HG03378 (cell line): Measurements from ENCODE around the gene ZNF462.
"Not testable (repeated sequence)": the region's sequence is repeated elsewhere in the genome, so short reads cannot be mapped to it uniquely, and the experiment has no call there.

Experiments
- ATAC-seq: cut with Tn5 transposase; IDR thresholded peaks from one replicate; pipeline ENCODE4 v1.9.1; 2021; ENCODE audit warnings: mild to moderate bottlenecking, moderate library complexity; ENCODE audit not compliant: unreplicated experiment

Gene ZNF462, protein sequence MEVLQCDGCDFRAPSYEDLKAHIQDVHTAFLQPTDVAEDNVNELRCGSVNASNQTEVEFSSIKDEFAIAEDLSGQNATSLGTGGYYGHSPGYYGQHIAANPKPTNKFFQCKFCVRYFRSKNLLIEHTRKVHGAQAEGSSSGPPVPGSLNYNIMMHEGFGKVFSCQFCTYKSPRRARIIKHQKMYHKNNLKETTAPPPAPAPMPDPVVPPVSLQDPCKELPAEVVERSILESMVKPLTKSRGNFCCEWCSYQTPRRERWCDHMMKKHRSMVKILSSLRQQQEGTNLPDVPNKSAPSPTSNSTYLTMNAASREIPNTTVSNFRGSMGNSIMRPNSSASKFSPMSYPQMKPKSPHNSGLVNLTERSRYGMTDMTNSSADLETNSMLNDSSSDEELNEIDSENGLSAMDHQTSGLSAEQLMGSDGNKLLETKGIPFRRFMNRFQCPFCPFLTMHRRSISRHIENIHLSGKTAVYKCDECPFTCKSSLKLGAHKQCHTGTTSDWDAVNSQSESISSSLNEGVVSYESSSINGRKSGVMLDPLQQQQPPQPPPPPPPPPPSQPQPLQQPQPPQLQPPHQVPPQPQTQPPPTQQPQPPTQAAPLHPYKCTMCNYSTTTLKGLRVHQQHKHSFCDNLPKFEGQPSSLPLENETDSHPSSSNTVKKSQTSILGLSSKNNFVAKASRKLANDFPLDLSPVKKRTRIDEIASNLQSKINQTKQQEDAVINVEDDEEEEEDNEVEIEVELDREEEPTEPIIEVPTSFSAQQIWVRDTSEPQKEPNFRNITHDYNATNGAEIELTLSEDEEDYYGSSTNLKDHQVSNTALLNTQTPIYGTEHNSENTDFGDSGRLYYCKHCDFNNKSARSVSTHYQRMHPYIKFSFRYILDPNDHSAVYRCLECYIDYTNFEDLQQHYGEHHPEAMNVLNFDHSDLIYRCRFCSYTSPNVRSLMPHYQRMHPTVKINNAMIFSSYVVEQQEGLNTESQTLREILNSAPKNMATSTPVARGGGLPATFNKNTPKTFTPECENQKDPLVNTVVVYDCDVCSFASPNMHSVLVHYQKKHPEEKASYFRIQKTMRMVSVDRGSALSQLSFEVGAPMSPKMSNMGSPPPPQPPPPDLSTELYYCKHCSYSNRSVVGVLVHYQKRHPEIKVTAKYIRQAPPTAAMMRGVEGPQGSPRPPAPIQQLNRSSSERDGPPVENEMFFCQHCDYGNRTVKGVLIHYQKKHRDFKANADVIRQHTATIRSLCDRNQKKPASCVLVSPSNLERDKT (N-terminal part only)

DNA sequence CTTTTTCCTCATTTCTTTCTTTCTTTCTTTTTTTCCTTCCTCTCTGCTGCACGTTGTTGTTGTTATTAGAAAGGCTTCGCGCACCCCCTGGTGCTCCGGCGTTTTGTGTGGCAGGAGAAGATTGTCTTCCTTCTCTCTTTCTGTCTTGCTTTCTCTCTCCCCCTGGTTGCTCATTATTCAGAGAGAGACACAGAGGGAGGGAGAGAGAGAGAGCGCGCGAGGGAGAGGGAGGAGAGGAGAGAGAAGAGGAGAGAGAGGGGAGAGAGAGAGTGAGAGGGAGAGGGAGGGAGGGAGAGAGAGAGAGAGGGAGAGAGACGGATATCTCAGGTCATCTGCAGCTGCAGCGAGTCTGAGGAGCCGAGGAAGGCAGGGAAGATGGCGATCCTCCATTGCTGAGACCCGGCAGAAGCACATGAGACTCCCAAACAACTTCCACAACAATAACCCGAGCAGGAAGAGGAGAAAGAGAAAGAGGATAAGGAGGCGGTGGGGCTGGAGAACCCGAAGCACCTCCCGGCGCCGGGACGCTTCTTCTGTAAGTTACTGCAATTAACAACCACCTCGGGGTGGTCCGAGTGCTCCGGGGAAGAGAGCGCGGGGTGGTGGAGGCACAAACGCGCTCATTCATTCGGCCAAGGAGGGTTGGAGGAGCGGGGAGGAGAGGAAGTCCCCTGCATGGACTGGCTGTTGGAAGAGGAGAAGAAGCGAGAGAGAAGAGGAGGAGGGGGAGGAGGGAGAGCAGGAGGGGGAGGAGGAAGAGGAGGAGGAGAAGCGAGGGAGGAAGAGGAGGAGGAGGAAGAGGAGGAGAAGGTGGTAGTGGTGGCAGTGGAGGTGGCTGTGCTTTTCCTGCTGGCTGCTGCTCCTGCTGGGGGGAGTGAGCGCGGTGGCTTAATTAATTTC is at the start of gene ZNF462:
Gene ZNF462 (plus strand): TSS at position 346 of the 900 bp plus-strand sequence. CDS start 60,218 bp downstream, outside the sequence.
- no peak for ATAC-seq

DNA sequence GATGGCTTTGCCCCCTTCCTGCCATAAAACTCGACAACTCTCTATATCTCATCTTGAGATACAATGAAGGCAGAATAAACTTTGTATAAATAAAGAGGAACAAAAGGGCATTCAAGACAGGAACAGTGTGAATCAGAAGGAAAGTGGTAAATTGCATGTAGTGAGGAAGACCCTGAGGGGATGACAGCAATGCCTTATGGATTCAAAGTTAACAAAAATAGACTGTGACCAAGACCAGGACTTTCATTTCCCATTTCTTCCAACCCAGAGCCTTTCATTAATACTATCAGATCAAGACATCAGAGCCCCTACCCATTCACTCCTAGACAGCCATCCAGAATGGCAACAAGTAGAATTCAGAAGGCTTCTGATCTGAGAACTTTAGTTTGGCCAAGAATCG is 46.4 kb upstream of the ZNF462 start:
- ATAC-seq = no peak

DNA sequence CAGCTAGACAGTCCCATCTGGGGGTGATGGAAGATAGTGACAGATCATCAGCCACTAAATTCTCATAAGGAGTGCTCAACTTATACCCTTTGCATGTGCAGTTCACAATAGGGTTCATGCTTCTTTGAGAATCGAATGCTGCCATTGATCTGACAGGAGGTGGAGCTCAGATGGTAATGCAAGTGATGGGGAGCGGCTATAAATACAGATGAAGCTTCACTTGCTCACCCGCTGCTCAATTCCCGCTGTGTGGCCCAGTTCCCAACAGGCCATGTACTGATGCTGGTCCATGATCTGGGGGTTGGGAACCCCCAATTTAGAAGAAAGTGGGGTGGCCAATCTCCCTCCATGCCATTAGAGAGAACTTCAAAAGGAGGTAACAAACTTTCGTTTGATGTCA is 44.9 kb upstream of the ZNF462 start:
- ATAC-seq = no peak

DNA sequence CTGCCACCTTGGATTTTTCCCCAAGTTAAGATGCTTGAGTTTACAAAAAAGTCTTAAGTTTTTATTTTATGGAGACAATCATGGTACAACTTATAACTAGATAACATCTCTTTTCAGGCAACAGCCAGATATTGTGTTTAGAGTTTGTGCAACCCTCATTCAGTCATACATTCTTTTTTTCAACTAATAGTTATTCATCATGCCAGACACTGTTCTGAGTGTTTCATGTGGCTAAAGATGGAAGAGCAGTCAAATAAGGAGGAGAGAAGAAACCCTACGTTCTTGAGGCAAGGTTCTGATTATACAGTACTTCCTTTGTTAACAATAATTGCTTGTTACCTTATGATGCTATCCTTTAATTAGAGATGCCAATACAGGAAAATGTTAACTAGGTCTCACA is 42.1 kb upstream of the ZNF462 start:
- ATAC-seq = no peak

DNA sequence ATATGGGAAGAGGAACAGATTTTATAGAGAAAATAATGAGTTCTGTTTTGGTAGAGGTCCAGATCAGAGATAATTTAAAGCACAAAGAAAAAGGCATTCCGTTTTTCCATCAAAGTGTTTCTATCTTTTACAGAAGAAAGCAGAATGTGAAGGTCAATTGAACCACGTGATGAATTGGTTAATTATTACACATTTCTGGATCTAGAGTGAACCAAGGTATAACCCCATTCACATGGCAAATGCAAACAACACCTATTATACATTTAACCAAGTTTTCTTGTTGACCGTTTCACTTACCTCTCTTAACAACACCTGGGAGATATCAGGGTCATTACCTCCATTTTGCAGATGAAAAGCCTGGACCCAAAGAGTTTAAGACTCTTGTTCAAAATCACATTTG is 34.9 kb upstream of the ZNF462 start:
- ATAC-seq = no peak

DNA sequence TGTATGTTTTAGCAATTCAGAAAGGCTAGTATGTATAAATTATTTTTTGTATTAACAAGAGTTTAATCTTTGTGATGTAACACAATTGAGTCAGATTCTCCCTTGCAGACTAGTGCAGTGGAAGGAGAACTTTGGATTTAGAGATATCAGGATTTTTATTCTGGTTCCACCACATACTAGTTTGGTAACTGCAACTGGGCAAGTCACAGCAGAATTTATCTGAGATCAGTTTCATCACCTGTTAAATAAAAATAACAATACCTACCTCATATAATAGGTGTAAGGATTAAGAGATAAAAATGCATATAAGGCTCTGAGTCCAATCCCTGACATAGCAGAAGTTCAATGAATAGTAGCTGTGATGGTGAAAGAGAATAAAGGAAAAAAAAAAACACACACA is 34.0 kb upstream of the ZNF462 start:
- no peak for ATAC-seq

DNA sequence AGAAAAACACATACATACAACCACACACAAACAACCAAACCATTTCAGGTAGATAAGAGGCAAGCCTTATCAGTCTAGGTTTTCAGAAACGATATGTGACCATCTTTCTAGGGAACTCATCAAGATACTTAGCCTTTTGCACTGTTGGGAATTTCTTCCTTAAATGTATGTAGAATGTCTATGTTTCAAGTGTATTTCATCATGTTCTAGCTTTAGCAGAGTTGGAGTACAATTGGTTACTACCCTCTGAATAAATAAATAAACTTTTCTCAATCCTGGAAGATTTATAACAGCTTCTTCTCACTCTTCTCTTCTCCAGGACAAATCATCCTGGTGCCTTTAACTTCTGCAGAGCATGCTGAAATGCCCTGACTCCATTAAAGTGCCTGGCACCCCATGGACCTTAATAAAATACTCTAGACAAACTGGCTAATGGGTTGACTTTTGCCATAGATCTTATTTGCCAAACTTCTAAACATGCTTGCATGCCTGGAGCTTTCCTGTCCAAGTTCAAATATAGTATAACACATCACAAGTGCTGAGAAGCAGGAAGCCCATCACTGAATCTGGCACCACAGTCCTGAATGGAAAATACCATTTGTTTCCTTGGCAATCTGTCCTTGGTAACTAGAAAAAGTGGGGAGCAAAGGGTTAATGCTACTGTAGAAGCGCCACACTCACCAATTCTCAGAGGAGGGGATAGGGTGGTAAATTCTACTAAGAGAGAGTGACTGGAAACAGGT is 33.1 kb upstream of the ZNF462 start:
- ATAC-seq = no peak

DNA sequence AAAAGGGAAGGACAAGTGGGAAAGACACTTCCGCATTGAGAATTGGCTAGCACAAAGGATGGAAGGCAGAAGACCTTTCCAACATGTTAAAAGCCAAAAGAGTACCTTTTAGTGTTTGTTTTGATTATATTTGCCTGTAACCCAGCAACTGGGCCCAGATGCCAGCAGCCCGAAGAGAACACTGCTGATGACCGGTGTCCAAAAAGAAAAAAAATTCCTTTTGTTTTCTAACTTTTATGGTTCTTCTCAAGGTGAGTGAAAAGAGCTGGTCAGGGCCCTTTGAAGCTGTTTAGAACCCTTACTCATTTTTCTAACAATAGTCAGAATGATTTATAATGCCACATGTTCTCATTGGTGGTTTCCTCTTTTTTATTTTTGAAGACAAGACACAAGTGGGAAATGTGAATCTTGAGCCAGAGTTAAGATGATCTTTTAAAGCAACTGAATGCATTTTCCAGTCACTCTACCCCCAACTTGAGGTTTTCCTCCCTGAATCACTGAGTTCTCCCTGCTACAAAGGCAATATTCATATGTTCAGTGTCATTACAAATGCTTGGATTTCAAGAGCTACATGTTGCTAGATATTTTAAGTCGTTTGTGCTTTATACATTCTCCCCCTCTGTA is 32.3 kb upstream of the ZNF462 start:
- no peak for ATAC-seq

DNA sequence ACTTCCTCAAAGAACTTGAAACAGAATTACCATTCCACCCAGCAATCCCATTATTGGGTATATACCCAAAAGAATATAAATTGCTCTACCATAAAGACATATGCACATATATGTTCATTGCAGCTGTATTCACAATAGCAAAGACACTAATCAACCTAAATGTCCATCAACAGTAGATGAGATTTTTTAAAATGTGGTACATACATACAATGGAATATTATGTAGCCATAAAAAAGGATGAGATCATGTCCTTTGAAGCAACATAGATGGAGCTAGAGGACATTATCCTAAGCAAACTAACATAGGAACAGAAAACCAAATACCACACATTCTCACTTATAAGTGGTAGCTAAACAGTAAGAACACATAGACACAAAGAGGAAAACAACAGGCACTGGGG is 28.1 kb upstream of the ZNF462 start:
- ATAC-seq = no peak

DNA sequence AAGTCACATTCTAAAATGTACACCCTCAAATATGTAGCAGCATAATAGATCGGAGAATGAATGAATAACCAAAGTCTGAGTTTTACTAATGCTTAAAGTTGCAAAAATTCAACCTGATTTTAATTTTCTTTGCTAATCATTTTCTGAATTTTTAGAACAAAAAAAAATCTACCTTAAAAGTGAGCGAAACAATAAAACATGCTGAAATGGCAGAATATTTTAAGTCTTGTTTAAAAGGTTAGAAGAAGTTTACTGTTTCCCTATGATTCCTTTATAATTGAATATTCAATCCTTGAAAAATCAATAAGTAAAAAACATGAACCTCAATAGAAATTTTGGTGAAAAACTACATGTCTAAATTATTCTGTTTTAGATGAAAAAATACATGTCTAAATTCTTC is 27.1 kb upstream of the ZNF462 start:
- ATAC-seq = no peak

DNA sequence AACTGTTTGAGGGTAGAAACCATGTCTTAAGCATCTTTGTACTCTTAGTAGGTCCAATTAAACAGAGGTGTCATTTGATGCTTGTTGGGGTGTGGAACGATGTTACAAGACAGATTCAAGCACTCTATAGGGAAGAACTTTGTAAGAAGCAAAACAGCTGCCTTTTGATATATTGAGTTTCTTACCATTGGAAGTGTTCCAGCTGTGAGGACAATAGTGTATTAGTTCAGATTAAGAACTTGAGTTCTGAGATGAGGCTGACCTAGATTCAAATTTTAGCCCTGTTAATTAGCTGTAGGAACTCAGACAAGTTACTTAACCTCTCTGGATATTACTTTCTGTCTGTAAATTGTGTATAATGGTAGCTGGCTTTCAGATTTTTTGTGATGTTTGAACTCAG is 19.6 kb upstream of the ZNF462 start:
- ATAC-seq = no peak

DNA sequence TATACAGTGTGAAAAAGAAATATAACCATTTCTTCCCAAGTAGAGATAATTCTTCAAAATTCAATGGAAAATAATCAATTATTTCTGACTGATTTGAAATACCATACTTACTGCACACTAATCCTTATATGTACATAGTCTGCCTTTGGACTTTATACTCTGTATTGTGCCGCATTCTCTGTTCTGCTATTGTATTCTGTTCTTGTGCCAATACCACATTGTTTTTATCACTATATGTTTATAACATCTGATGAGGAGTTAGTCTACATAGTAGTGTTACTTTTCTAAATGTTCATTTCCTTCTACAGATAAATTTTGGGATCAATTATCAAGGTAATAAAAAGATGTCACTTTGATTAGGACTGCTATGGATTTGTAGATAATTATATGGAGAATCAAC is 16.7 kb upstream of the ZNF462 start:
- ATAC-seq = no peak

DNA sequence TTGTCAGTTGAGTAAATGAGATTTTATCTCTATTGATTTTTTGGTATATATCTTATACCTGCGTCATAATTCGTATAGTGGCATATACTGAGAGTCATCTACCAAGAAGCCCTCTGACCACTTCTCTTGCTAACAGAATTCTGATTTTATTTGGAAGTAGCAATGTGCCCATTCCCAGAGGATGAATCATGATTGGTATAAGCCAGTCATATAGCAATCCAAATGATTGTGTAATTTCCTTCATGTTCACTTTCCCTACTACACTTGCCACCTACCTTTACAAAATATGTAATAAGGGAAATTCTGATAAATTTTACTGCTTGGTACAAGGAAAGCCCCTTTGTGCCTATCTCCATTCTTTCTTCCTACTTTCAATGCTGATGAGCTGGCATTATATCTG is 16.1 kb upstream of the ZNF462 start:
- no peak for ATAC-seq

DNA sequence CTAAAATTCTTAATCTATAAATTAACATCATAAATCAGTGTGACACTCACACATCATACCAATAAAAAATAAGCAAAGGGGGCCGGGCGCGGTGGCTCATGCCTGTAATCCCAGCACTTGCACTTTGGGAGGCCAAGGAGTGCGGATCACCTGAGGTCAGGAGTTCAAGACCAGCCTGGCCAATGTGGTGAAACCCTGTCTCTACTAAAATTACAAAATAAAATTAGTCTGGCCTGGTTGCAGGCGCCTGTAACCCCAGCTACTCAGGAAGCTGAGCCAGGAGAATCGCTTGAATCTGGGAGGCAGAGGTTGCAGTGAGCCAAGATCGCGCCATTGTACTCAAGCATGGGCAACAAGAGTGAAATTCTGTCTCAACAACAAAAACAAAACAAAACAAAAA is 11.3 kb upstream of the ZNF462 start:
- not testable (repeated sequence) for ATAC-seq

DNA sequence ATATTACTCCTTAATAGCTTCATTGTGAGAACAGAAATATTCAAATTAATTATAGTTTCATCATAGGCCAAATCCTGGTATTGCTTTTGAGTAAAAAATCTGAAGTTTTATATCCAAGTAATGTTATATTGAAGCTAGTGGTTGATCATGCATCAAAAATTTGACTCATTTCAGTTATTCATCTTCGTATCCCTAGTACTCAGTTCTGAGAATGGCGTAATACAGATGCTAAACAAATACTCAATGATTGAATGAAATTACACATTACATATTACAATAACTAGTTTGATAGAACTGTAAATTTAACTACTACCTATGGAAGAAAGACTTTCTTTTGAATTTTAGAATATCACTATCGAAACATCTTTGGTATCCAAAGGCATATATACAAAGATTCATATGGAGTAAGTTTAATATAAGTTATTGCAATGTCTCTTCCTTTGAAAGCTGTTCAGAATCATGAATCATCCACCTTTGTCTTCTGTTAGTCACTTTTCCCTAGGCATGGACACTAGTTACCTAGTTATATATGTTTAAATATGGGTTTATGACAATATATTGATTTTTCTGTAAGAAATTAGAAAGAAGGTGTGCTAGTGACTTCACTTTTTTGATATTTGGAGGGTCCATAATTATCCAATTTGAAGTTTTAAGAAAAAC is 5.0 kb upstream of the ZNF462 start:
- ATAC-seq = no peak

DNA sequence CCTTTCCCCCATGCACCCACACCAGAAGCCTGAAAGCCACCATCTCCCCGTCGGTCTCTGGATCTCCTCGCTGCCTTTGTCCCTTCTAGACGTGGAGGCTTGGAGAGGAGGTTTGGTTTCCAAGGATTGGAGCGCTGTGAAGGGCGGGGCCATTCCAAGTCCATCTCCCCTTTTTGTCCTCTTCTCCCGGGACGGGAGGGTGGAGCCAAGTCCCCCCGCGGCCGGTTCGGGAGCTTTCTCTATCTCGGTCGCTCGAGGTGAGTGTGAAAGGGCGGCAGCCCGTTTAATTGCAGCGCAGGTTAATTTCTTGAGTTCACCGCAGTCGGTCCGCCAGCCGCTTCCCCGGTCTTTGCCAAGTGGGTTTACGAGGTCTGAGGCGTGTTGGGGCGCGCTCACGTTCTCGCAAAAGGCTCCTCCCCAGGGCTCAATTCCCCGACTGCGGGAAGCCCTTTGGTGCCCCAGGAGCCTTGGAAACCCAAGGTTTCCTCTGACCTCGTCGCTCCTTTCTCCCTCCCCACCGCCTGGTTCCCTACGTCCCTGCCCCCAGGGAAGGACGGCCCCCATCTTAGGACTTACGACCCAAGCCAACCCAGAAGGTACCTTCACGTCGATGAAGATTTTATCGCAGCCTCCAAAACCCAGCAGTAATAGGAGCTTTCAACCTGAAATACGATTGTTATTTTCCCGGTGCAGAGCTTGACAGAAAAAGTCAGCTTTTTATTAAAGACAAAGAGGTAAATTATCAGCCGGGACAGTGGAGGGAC is 2.8 kb upstream of the ZNF462 start:
- ATAC-seq = no peak

DNA sequence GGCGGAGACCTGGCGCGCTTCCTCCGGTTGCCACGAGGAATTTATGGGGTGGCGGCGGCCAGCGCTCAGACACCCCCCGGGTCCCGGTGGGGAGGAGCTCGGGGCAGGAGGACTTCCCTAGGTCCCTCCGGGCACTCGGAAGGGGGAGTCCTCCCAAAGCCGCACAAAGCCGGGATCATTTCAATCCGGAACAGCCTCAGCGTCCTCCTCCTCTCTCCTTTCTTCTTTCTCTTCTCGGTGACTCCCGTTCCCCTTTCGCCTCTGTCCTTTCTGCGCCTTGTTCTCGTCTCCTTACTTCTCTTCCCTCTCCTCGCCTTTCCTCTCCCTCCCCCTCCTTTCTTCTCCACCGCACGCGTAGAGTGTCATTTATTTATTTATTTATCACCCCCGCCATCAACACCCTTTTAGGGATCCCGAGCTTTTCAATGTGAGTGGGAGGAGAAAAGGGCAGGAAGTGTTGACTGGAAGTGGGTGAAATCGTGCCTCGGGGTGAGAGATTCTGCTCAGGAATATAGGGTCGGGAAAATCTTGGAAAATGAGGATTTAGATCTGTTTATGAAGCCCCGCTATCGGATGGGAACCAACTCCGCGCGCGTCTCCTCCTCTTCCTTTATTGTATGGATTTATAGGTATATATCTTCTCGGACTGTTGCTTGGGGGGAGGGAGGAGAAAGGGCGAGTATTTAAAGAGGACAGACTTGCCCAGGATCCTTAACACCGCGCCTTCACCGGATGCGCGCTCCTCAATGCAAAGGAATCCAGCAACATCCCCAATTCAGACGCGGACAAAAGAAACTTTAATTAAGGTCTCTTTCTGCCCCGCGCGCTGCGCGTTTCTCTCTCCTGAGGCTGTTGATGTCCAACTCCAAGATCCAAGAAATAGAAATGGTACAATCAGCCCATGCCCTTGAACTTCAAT is 2.0 kb upstream of the ZNF462 start:
- no peak for ATAC-seq
